ENCODE measurements around the gene SH3BGRL2.

The SH3BGRL2 gene

DNA sequence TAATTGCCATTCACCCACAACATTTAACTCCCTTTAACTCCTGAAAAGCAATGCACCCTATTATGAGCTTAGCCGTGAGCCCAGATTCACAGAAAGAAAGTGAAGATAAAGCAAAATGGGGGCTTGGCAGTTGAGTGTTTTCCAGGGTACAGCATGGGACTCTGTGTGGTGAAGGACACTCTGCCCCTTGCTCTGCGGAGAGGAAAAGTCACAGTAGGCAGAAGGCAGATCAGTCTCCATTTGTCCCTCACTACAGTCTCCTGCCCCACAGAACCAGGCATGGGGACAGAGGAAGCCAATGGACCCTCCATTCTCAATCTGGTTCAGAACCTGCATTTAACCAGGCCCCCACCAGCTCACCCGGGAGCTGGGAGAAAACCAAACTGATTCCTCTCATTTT lies 30.8 kb upstream of the SH3BGRL2 start:
- H3K4me3 ChIP-seq (ENCODE audit: low read depth, low read length), result no peak overlapping the region
- no peak for TF ChIP-seq CTCF (IDR thresholded peaks at IDR 0.05; ENCODE audit: low read depth, low read length)

GRCh38 chr6:79600812-79601609 lies 30.1 kb upstream of the SH3BGRL2 start:
- no peak overlapping the region for H3K4me3 ChIP-seq (ENCODE audit: low read depth, low read length)
- no peak for TF ChIP-seq CTCF (IDR thresholded peaks at IDR 0.05; ENCODE audit: low read depth, low read length)

DNA sequence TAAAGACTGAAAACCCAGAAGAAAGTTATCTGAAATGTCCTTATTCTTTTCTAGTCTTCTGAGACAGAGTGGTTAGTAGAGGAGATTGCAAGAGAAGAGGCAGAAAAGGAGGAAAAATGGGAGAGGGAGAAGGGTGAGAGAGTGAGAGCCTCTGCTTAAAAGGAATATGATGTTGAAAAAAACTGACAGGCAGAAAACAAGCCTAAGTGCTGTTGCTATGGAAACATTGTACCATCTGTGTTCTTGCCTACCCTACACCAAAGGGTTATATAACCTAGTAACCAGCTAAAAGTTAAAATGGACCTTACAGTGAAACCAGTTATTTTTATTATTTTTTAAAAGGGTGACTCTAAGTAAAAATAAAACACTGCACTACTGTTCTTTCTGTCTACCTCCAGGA lies 28.3 kb upstream of the SH3BGRL2 start:
- no peak for TF ChIP-seq CTCF (IDR thresholded peaks at IDR 0.05; ENCODE audit: low read depth, low read length)
- H3K4me3 ChIP-seq (ENCODE audit: low read depth, low read length), result no peak overlapping the region

GRCh38 chr6:79604583-79605037 lies 26.5 kb upstream of the SH3BGRL2 start:
- TF ChIP-seq CTCF (IDR thresholded peaks at IDR 0.05; ENCODE audit: low read depth, low read length), result no peak
- no peak overlapping the region for H3K4me3 ChIP-seq (ENCODE audit: low read depth, low read length)

DNA sequence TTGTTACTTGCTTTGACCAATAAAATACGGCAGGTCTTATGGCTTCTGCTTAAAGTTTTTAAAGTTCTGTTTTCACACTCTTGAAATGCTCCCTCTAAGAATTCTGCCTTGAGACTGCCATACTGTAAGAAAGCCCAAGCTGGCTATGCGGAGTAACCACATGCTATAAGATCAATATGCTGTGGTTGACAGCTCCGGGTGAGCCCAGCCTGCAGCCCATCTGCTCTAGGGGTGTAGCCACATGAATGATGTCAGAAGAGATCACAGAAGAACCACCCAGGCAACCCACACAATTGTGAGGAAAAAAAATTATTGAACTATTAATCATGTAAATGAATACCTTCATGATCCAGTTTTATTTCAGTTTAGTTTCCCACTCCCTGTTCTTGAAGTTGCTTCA lies 26.1 kb upstream of the SH3BGRL2 start:
- H3K4me3 ChIP-seq (ENCODE audit: low read depth, low read length), result no peak overlapping the region
- no peak for TF ChIP-seq CTCF (IDR thresholded peaks at IDR 0.05; ENCODE audit: low read depth, low read length)

GRCh38 chr6:79605968-79606764 lies 25.0 kb upstream of the SH3BGRL2 start:
- no peak for TF ChIP-seq CTCF (IDR thresholded peaks at IDR 0.05; ENCODE audit: low read depth, low read length)
- H3K4me3 ChIP-seq (ENCODE audit: low read depth, low read length), result no peak overlapping the region

DNA sequence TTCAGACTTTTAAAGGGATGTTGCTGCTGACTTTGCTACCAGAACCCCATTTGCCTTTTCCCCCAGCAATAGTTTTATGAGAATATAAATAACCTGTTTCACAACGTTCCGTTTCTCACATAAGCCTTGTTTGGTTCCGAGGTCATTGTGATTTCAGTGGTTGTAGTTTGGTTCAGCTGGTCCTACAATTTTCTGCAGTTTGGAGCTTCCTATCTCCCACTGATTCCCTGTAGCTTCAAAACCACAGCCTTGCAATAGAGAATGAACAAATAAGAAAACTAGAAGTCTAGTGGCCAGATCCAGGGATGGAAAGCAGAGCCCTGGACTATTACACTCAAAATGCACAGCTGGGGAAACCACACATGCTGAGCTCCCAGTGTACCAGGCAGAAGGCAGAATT lies 24.1 kb upstream of the SH3BGRL2 start:
- no peak overlapping the region for H3K4me3 ChIP-seq (ENCODE audit: low read depth, low read length)
- TF ChIP-seq CTCF (IDR thresholded peaks at IDR 0.05; ENCODE audit: low read depth, low read length), result no peak

Data from WI38 (cell line).